ENCODE data around the gene NGDN. TPM values are rescaled to one million over a fixed set of nuclear protein-coding genes. Genes with fewer than 3 reads are reported as not detected.

NGDN gene
- total RNA-seq, 1 experiment from 2014 or later = 24.7 TPM

DNA sequence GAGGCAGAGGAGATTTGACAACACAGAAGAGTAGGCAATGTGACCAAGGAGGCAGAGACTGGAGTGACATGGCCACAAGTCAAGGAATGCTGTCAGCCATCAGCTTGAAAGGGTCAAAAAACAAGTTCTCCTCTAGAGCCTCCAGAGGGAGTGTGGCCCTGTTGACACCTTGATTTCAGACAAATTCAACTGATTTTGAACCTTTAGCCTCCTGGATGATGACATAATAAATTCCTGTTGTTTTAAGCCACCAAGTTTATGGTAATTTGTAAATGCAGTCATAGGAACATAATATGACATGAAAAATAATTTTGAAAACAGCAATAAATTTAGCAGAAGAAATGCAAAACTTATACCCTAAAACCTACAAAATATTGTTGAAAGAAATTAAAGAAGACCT, 8.5 kb upstream of the NGDN start:
- H3K9me3 ChIP-seq (ENCODE audit: control insufficient read depth, insufficient read depth, low read depth, low read length) = no peaks in the 10 kb centered on the region
- intact Hi-C loops (cut with micrococcal nuclease; ENCODE audit: unreplicated experiment) (no loop called here), in situ Hi-C loops (cut with HindIII; ENCODE audit: low pct_unique_long_range_greater_than_20kb, low sequenced_read_pairs) (no loop called here)
- DNase-seq (ENCODE audit: low read depth, low spot score) (no peak), ATAC-seq (no peak)
- ChIA-PET CTCF (no interaction called here), POLR2A (no interaction called here)
- no peak overlapping the region for H3K4me3 ChIP-seq (ENCODE audit: low read depth in 2 of 2, low read length in 2 of 2)
- H3K4me1 ChIP-seq (ENCODE audit: control insufficient read depth, insufficient read depth, low read length) = no peaks in the 10 kb centered on the region
- H3K27ac ChIP-seq (ENCODE audit: low read length) = no peak overlapping the region
- TF ChIP-seq, protein P1, sequence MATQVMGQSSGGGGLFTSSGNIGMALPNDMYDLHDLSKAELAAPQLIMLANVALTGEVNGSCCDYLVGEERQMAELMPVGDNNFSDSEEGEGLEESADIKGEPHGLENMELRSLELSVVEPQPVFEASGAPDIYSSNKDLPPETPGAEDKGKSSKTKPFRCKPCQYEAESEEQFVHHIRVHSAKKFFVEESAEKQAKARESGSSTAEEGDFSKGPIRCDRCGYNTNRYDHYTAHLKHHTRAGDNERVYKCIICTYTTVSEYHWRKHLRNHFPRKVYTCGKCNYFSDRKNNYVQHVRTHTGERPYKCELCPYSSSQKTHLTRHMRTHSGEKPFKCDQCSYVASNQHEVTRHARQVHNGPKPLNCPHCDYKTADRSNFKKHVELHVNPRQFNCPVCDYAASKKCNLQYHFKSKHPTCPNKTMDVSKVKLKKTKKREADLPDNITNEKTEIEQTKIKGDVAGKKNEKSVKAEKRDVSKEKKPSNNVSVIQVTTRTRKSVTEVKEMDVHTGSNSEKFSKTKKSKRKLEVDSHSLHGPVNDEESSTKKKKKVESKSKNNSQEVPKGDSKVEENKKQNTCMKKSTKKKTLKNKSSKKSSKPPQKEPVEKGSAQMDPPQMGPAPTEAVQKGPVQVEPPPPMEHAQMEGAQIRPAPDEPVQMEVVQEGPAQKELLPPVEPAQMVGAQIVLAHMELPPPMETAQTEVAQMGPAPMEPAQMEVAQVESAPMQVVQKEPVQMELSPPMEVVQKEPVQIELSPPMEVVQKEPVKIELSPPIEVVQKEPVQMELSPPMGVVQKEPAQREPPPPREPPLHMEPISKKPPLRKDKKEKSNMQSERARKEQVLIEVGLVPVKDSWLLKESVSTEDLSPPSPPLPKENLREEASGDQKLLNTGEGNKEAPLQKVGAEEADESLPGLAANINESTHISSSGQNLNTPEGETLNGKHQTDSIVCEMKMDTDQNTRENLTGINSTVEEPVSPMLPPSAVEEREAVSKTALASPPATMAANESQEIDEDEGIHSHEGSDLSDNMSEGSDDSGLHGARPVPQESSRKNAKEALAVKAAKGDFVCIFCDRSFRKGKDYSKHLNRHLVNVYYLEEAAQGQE (IDR thresholded peaks at IDR 0.05; ENCODE audit: insufficient read depth in 1 of 2, low read depth in 2 of 2, low read length in 1 of 2) = no peak
- no peak for TF ChIP-seq SIN3A (IDR thresholded peaks at IDR 0.05; ENCODE audit: borderline replicate concordance, insufficient read depth, low read depth, low read length)
- TF ChIP-seq, protein P2, sequence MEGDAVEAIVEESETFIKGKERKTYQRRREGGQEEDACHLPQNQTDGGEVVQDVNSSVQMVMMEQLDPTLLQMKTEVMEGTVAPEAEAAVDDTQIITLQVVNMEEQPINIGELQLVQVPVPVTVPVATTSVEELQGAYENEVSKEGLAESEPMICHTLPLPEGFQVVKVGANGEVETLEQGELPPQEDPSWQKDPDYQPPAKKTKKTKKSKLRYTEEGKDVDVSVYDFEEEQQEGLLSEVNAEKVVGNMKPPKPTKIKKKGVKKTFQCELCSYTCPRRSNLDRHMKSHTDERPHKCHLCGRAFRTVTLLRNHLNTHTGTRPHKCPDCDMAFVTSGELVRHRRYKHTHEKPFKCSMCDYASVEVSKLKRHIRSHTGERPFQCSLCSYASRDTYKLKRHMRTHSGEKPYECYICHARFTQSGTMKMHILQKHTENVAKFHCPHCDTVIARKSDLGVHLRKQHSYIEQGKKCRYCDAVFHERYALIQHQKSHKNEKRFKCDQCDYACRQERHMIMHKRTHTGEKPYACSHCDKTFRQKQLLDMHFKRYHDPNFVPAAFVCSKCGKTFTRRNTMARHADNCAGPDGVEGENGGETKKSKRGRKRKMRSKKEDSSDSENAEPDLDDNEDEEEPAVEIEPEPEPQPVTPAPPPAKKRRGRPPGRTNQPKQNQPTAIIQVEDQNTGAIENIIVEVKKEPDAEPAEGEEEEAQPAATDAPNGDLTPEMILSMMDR (IDR thresholded peaks at IDR 0.05) = no peak
- TF ChIP-seq TCF7L2 (IDR thresholded peaks at IDR 0.05; ENCODE audit: low read depth, low read length) = no peak
- no peak for TF ChIP-seq POLR2AphosphoS5 (IDR thresholded peaks at IDR 0.05; ENCODE audit: low read depth, low read length)
- BruUV-seq (replicated peaks) = no TSS peak
- no peaks in the 10 kb centered on the region for H3K36me3 ChIP-seq (ENCODE audit: control insufficient read depth, insufficient read depth, low read length)
- H3K27me3 ChIP-seq (ENCODE audit: control insufficient read depth, insufficient read depth, low read length) = peaks cover 2% of the 10 kb centered on the region; the same call in 1 of the 2 replicates

DNA sequence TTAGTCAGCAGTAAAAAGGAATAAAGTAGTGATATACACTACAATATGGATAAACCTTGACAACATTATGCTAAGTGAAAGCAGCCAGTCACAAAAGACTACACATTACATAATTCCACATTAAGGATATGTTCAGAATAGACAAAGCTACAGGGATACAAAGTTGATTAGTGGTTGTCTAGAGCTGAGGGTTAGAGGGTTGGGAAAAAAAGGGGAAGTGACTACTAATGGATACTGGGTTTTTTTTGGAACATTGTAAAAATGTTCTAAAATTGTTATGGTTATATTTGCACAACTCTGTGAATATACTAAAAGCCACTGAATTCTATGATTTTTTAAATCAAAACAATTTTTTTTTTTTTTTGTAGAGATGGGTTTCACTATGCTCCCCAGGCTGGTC, 4.8 kb upstream of the NGDN start:
- Histone ChIP-seq H3K36me3 (ENCODE audit: control insufficient read depth, insufficient read depth, low read length) (no peaks in the 10 kb centered on the region; the same call in 1 of the 2 replicates), H3K4me3 (ENCODE audit: low read depth in 2 of 2, low read length in 2 of 2) (no peak overlapping the region), H3K27me3 (ENCODE audit: control insufficient read depth, insufficient read depth, low read length) (0 out of 2 replicates have a peak, but pooled peaks cover 1% of the 10 kb centered on the region), H3K4me1 (ENCODE audit: control insufficient read depth, insufficient read depth, low read length) (no peaks in the 10 kb centered on the region), H3K9me3 (ENCODE audit: control insufficient read depth, insufficient read depth, low read depth, low read length) (no peaks in the 10 kb centered on the region), H3K27ac (ENCODE audit: low read length) (no peak overlapping the region)
- CTCF ChIA-PET = no interaction called here
- ATAC-seq (no peak), DNase-seq (ENCODE audit: low read depth, low spot score) (no peak)
- intact Hi-C loops (cut with micrococcal nuclease; ENCODE audit: unreplicated experiment) = no loop called here
- BruUV-seq (replicated peaks) = no TSS peak
- POLR2A ChIA-PET = no interaction called here
- in situ Hi-C loops (cut with HindIII; ENCODE audit: low pct_unique_long_range_greater_than_20kb, low sequenced_read_pairs) = no loop called here
- TF ChIP-seq POLR2AphosphoS5 (IDR thresholded peaks at IDR 0.05; ENCODE audit: low read depth, low read length) (no peak), TCF7L2 (IDR thresholded peaks at IDR 0.05; ENCODE audit: low read depth, low read length) (no peak), SIN3A (IDR thresholded peaks at IDR 0.05; ENCODE audit: borderline replicate concordance, insufficient read depth, low read depth, low read length) (no peak)
- TF ChIP-seq, protein P1 (IDR thresholded peaks at IDR 0.05; ENCODE audit: insufficient read depth in 1 of 2, low read depth in 2 of 2, low read length in 1 of 2) = no peak
- TF ChIP-seq, protein P2 (IDR thresholded peaks at IDR 0.05) = no peak

All from Panc1 (cell line).